Islet of Langerhans (tissue), 1 donor: Measurements from ENCODE around the gene PRR33.

Experiments used
- FAIRE-seq: peaks from one replicate; lab custom pipeline; 2011; peaks lifted over from hg19 to GRCh38; lab: Jason Lieb, UNC

Gene PRR33

DNA sequence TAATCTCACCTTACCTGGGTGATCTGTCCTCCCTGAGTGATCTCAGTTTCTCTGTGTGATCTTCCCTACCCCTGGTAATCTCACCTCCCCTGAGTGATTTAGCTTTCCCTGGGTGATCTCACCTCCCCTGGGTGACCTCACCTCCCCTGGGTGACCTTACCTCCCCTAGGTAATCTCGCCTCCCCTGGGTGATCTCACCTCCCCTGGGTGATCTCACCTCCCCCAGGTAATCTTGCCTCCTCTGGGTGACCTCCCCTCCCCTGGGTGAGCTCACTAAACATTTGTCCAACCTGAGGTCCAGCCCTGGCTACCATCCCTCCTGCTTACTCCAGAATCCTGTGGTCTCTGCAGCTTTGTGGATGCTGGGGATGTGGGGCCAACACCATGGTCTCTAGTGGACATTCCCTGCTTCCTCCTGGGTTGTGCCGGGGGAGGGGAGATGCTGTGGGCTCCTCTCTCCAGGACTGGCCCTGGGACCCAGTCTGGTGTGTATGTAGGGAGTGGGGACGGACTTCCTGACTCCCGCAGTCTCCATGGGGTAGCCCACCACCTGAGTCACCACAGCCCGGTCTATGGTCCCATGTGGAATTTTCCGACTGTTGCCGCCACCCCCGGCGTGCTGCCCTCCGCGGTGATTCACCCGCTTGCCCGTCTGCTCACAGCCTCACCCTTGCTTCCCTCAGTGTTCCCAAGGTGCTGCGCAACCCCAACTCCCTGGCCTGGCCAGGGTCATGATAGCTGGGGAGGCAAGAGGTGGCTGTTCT, 28.9 kb downstream of the PRR33 start:
- FAIRE-seq: no peak

DNA sequence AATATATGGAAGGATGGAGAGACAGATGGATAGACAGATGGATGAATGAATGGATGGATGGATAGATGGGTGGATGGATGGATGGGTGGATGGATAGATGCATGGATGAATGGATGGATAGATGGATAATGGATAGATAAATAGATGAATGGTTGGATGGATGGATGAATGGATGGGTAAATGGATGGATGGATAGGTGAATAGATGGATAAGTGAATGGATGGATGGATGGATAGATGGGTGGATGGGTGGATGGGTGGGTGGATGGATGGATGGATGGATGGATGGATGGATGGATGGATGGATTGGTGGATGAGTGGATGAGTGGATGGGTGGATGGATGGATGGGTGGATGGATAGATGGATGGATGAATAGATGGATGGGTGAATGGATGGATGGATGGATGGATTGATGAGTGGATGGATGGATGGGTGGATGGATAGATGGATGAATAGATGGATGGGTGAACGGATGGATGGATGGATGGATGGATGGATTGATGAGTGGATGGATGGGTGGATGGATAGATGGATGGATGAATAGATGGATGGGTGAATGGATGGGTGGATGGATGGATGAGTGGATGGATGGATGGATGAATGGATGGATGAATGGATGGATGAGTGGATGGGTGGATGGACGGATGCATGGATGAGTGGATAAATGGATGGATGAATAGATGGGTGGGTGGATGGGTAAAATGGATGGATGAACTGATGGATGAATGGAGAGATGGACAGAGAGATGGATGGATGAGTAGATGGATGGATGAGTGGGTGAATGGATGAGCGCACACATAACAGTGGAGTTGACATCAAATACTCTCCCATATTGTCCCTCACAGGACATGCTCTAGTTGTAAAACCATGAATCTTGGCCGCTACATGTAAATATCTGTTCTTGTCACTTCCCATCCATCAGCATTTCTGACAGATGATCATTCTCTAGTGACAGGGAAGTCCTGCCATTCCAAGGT, 30.0 kb downstream of the PRR33 start:
- FAIRE-seq: no peak

DNA sequence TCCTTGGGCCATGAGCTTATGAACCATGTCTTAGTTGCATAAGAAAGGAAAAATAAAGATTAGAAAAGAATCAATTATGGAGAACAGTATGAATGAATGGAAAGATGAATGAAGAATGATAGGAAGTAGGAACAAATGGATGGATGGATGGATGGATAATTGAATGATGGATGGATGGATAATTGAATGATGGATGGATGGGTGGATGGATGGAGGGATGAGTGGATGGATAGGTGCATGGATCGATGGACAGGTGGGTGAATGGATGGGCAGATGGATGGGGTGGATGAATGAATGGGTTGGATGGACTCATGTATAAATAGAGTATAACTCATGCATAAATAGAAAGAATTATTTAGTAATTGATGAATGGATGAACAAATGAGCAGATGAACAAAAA, 31.6 kb downstream of the PRR33 start:
- no peak for FAIRE-seq

DNA sequence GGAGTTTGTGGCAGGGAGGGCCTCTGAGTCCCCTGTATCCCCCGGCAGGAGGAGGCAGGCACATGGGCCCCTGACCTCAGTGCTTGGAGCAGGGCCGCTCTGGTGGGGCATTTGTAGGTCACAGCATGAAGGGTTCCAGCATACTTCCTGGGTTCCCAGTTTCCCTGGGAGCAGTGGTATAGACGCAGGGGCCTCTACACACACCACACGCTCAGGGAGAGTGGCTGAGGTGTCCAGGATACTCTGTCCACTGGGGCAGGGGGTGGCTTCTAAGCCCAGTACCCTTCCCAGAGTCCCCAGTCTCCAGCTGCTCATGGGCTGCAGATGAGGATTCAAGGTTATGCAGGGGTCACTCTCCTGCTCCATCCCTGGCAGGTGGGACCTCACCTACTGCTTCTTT, 32.7 kb downstream of the PRR33 start:
- no peak for FAIRE-seq

DNA sequence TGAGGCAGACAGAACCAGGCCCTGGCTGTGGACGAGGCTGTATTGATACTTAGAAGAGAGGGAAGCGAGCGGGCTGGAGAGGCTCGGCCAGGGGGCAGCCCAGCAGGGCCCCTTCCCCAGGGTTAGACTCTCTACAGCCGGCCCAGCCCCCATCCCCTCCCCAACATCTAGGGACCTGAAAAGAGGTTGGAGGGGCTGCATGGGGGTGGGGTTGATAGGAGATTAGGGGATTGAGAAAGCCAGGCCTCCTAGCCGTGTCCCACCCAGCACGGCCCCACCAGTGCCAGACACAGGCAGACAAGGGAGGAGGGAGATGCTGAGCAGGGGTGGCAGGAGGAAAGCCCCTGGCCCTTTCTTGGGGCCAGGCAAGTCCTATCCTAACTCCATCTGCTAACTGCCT, 33.1 kb downstream of the PRR33 start:
- no peak for FAIRE-seq

DNA sequence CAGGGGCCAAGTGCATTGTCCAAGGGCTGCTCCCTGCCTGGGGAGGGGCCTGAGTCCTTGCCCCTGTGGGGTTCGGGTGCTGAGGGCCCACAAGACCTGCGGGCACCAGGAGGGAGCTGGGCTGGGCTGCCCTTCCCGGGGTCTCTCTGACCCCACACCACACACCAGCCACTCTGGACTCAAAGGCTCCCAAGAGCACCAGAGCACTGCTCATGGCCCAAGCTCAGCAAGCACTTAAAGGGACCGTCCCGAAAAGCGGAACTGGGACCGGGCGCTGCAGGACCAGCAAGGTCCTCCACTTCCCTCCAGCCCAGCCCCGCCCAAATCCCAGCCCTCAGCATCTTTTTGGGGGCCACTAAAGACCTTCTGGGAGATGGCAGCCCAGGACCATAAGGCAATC, 33.5 kb downstream of the PRR33 start:
- FAIRE-seq: no peak

DNA sequence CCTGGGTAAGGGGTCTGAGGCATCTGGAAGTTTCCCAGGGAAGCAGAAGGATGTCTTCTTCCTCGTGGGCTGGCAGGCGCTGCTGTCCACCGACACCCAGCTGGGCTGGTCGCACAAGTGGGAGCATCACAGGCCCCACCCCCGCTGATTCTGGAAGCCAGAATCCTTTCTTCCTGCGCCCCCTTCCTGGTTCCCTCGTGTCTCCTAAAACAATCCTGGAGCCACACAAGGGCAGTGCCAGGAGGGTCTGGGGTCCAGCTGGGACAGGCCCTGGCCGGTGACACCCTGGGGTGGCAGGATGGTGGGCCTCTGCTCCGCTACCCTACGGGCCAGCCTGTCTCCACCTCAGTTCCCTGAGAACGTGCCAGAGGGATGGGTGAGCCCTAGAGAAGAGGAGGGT, 34.6 kb downstream of the PRR33 start:
- no peak for FAIRE-seq

DNA sequence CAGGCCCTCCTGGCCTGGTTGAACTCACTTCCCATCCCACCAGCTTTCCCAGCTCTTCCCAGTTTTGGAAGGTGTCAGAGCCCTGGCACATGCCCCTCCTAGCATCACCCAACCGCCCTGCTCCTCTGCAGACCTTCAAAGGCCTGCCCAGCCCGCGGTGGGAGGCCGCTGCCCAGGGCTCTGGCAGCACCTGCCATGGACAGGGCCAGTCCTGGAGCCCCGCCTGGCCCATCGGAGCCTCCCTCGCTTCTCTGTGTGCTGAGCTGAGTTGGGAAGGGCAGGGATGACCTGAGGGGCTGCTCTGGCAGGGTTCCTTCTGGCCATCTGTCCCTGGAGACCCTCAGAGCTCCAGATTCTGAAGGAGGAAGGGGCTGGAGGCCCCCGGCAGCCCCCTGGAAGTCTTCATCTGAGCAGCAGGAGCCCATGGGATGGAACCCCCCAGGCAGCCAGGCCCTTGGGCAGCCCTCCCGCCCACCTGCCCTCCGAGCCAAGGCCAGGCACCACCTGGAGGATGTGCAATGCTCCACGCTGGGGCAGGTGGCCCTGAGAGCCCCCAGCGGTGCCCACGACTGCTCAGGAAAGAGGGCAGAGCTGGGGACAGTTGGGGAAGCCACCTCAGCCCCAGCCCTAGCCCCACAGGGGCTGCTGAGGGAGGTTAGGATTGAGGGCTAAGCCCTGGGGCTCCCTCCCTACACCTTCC, 35.2 kb downstream of the PRR33 start:
- FAIRE-seq: no peak

DNA sequence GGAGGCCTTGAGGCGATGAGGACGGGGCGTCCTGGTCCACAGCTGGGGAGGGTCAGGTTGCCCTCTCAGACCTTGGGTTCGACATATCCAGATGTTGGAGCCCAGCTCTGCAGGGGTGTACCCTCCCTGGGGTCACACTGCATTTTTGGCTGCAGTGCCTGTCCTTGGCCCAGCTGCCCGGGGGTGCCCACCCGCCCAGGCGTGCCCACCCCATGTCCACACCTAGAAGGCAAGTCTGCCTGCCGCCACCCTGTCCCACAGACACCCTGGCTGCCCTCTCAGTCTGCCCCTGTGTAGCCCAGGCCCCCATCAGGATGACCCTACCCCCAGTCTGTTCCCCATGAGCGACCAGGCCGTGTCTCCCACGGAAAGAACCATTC, 35.8 kb downstream of the PRR33 start:
- FAIRE-seq: no peak

DNA sequence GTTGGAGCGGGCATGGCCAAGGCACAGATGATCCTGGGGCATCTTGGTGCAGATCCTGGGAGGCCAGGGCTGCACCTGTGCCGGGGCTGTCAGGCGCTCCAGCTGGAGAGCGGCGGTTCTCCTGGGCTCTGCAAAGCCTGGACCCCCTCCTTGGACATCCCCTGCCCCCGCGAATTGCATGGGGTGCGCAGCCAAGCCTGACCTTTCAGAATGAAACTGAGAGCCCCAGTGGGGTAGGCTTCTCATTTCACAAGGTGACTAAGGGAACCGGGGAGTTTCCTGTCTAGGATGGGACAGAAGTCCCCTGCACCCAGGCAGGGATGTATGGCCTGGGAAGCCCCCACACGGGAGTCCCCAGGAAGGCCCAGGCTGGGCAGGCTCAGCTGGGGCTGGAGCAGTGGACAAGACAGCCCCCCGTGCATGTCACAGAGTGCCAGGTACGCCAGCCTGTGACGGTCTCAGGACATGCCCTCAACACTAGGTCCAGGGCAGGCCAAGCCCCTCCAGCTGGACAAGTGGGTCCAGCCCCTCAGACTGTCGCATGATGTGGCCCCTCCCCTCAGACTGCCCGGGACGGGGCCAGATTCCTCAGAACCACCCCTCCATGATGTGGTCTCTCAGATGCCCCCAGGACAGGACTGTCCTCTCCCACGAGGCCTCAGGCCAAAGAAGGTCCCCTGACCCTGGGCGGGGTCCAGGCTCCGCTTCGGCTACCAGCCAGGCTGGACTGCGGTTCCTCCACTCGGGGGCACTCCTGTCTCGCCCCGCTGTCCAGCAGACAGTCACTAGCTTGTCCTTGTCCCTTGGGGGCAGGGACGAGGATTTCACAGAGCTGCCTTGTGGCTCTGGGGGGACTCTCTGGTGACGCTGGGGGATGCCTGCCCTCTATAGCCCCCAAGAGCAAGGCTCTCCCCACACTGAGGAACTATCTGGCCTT, 36.5 kb downstream of the PRR33 start:
- FAIRE-seq: no peak

DNA sequence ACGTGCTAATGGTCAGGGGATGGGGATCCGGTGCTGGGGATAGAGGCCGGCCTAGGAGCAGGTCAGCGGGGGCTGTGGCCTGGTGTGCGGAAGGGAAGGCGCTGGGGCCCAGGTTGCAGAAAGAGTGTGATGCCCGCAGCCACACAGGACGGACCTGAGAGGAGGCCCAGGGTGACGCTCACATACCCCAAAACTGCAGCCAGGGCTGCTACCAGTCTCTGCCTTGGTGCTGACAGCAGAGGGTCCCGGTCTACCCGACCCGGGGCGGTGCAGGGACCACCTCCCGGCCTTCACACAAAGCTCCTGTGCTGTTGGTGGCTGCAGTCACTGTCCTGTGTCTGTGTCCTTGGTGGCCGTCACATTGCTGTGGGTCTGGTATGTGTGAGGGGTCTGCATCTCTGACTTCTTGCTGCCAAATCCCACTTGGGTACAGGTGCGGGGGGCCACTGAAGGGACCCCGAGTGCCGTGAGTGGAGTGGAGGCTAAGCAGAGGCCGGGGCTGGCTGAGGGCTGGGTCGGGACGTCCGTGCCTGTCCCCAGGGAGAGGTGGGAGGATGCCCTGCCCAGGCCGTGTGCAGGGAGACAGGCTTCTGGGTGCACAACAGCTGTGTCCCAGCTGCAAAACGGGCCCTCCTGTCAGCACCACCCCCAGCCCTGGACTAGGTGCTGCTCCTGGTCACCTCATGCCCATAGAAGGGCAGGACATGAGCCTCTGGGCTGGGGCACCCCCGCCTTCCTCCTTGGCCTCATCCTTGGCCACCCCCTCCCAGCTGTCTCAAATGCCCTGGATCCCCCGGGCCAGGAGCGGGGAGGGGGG, 37.4 kb downstream of the PRR33 start:
- no peak for FAIRE-seq

DNA sequence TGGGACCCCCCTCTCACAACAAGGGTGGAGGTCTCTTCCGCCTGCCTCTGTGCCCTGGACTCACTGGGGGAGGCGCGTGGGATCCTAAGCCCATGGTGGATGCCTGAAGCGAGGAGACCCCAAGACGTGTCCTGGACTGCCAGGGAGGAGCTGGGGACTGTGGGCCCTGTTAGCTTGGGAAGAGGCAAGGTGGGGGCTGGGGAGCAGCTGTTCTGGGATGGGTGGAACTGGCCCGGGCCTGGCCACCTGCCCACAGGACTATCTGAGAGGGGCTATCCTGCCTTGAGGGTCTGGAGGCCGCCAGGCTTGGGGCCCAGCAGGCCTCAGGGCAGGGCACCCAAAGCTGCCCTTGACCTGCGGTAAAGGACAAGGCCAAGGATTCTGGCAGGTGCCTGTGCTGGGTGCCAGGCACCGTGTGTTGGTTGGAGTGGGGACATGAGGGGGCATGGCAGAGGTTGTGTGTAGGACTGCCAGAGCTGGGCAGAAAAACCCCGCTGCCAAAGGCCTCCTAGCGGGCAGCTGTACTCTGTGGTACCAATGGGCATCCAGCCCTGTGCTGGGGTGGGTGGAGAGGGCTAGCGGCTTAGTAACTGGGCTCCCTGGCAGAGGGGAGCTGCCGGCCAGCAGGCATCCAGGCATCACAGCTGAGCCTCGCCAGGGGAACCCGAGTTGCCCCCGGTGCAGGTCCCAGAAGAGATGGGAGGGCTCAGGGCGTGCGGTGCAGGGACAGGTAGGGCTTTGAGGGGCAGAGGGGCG, 38.1 kb downstream of the PRR33 start:
- FAIRE-seq: no peak

DNA sequence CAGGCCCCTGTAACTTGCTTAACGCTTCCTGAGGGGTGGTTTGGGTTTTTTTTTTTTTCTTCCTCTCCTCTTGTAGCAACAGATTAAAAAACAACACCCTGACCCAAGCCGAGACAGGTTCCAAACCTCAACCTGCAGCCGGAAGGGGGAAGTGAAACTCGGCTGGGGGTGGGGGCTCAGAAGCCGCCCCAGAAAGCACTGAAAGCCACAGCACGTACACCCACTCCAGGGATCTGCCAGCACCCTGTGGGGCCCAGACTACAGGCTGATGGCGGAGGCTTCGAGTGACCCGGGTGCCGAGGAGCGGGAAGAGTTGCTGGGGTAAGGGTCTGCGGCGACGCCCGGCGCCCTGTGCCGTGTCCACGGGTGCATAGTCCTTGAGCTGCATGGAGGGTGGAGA, 38.8 kb downstream of the PRR33 start, which contains the start of gene LSP1:
Gene LSP1, plus strand, starts transcription at position 208 of the 400 bp plus-strand sequence. Its CDS starts 61 bp downstream, at position 269.
- no peak for FAIRE-seq

DNA sequence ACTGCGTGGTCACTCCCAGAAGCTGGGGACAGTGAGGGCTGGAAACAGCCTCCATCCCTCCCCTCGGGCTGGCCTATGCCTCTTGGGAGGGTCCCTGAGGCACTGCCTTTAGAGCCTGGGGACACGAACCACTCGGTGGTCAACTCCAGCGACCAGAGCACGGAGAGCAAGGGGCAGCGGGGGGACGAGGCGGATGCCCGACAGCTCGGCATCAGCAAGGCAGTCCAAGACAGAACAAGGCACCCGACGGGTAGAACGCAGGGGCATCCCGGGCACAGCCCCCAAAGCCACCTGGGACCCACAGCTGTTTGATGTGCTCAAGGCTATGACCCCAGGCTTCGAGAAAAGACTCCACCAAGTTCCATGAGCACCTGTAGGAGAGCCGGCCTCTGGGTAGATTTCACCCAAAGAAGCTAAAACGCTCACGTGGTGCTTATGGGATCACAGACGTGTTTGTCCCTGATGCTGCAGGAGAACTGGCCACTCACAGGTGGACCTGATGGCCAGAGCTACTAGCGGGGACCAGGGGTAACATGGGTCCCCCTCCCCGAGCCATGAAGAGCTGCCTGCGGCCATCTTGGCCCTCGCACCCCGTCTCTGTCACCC, 39.3 kb downstream of the PRR33 start:
- FAIRE-seq: no peak

DNA sequence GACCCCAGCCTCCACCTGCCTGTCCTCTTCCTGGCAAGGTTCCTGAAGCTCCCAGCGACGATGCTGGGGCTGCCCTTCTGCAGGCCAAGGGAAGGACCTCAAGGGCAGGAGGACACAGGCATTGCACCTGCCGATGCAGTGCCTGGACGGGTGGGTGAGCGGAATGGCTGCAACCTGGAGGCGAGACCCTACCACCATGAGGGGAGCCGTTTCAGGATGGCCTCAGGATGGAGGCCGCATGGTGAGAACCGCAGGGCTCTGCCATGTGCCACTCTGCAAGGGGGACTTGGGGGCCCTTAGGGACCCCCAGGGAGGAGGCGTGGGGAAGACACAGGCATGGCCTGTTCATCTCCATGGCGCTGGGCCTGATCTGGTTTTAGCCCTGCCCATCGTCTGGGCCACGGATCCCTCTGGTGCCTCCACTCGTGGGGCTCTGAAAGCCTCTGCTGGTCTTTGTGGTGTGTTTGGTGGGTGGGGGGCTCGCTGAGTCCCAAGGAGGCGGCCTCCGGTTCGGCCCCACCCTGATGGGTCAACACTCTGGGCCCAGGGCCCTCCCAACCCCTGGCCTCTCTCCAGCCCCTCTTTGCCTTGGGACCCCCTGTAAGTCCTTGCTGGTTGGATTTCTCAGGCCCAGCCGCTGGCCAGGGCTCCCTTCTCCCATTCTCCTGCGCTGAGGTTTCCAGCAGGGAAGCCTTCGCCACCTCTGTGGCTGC, 40.1 kb downstream of the PRR33 start:
- FAIRE-seq: no peak

DNA sequence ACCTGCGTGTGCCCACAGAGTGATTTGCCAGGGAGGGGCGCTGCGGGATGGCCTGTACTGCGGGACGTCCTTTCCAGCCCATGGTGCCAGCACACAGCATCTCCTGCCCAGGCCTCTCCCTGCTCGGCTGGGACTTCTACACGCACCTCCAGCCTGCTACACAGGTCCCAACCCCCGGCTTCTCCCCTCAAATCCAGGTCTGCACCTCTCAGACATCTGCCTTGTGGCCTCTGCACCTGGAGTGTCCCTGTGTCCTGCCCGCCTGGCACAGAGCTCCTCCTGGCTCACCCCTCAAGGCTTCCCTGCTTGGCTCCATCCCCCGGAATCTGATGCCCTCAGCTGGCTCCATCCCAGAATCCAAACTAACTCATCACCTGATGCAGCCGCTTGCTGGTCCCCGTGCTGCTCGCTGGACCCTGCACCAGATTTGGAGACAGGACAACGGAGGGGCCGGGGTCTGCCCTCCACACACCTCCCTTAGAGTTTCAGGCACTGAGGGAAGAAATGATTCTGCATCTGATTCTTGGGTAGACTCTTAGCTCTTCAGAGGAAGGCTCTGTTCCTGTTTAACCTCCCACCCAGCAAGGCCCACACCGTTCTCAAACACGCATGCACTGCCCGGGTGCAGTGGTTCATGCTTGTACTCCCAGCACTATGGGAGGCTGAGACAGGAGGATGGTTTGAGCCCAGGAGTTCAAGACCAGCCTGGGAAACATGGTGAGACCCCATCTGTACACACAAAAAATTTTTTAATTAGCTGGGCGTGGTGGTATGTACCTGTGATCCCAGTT, 42.9 kb downstream of the PRR33 start:
- FAIRE-seq: no peak

DNA sequence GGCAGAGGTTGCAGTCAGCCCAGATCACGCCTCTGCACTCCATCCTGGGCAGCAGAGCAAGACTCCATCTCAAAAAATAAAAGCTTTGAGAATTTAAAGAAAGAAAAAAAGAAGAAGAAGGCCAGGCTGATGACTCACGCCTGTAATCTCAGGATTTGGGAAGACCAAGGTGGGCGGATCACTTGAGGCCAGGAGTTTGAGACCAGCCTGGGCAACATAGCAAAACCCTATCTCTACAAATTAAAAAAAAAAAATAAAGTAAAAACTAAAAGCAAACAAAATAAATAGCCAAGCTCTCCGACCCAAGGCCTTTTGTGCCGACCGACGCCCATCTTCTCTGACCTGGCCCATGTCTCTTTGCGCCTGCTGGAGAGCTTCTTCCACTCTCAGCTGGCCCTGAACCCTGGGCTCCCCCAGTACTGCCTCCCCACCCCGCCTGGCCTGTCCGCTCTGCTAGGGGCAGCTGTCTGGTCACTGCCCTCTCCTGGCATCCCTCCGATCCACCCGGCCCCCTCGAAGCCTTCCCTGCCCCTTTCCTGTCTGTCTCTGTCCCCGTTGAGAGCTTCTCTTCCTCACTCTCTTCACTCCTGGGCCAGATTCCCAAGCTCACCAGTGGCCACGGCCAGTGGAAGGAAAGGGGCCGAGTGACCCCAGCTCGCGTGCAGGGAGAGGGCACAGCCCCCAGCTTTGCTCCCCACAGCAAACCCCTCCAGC, 43.6 kb downstream of the PRR33 start:
- FAIRE-seq: no peak
